Uterus (tissue), 4 donors: ENCODE data around the gene GFM1. TPM values are rescaled to one million over a fixed set of nuclear protein-coding genes. Genes with fewer than 3 reads are reported as not detected.
A peak's percentile ranks its signal among the peaks of the same experiment; 100 is the strongest.

Experiments
- DNase-seq, 2 donors: peaks; one replicate each; pipeline ENCODE4 v3.0.0-alpha.2; 2019 to 2020
- H3K27ac ChIP-seq, 2 donors: fragments of 200-600 bp; sonication (generic); 1 replicate in 1 of 2; 2 replicates in 1 of 2; pipeline ENCODE4 v1.5.1; 2016 to 2018
- H3K27me3 ChIP-seq, 2 donors: fragments of 200-600 bp; sonication (generic); one replicate each; pipeline ENCODE4 v1.5.1; 2018 to 2019; ENCODE audit warnings: control low read depth in 1 of 2
- H3K36me3 ChIP-seq, 2 donors: fragments of 200-600 bp; sonication (generic); one replicate each; pipeline ENCODE4 v1.5.1; 2019; ENCODE audit warnings: control low read depth in 1 of 2
- H3K4me1 ChIP-seq, 2 donors: fragments of 200-600 bp; sonication (generic); one replicate each; pipeline ENCODE4 v1.5.1; 2018 to 2019; ENCODE audit warnings: control low read depth in 1 of 2
- H3K4me3 ChIP-seq, 2 donors: fragments of 200-600 bp; sonication (generic); 1 replicate in 1 of 2; 2 replicates in 1 of 2; pipeline ENCODE4 v1.5.1; 2018 to 2019; ENCODE audit warnings: mild to moderate bottlenecking in 1 of 2
- H3K9me3 ChIP-seq, 2 donors: fragments of 200-600 bp; sonication (generic); one replicate each; pipeline ENCODE4 v1.5.1; 2019; ENCODE audit warnings: control low read depth in 1 of 2
- CTCF ChIP-seq, 4 experiments: fragments of 200-600 bp in 2 of 4; fragments of 450-650 bp in 2 of 4; sonication (generic) in 2 of 4; IDR thresholded peaks; one replicate each; pipeline ENCODE4 v1.5.1; 2016 to 2019; ENCODE audit warnings: antibody characterized with exemption in 4 of 4, mild to moderate bottlenecking in 2 of 4, moderate library complexity in 1 of 4
- POLR2A ChIP-seq, 2 donors: fragments of 450-650 bp; IDR thresholded peaks; one replicate each; pipeline ENCODE4 v1.6.1; 2016; ENCODE audit warnings: antibody characterized with exemption in 2 of 2, mild to moderate bottlenecking in 1 of 2, moderate library complexity in 1 of 2
- intact Hi-C: fragments of 100-400 bp; cut with DNase I; formaldehyde crosslinking; loops from one replicate; pipeline ENCODE4 v1.15.1; 2023; ENCODE audit warnings: low total_unique reads
- total RNA-seq, 4 donors: library from RNA; depleted of rRNA in 3 of 4; stranded (reverse); fragments of >200 nt in 3 of 4; gene quantifications; one replicate each; pipeline versions ENCODE4 v1.1.0 to v1.2.4, GENCODE V29; 2014 to 2023
- donor health status: DM: yes; HTN: yes; CAD: no.

Gene GFM1
- 10 to 100 TPM; 32.6 to 81.4 (median 50.9) TPM for total RNA-seq

DNA sequence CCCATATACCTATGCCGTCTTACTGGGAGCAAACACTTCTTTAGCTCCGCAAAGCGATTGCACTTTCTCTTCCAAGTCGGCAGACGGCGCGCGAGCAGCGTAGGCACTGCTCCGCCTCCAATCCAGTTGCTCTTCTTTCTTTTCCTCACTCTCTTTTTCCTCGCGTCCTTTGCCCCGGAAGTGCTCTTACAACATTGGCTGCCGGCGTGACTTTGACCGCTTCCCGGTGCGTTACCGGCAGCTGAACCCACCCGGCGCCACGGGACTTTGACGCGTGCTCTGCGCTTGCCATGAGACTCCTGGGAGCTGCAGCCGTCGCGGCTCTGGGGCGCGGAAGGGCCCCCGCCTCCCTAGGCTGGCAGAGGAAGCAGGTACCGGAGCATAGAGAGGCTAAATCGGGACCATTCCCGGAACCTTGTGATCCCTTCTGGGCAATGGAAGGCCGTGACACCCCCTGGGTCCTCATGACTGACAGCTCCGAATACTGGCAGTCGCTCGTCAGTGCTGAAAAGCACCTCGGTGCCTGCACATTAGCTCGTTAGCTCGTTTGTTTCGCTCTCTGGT, at the start of gene GFM1:
TSS of gene GFM1 (plus strand) at position 183 of the 564 bp plus-strand sequence. CDS start at position 291, 108 bp downstream.
- Histone ChIP-seq H3K4me1 (no peaks in the 10 kb centered on the region), H3K27me3 (no peaks in the 10 kb centered on the region), H3K27ac (peak within 1 kb of the TSS; percentile 77 to 80), H3K9me3 (no peaks in the 10 kb centered on the region), H3K4me3 (peak within 1 kb of the TSS; percentile 86 to 87), H3K36me3 (no peaks in the 10 kb centered on the region)
- peak; percentile 89 to 93 for DNase-seq
- TF ChIP-seq CTCF (IDR thresholded peaks at IDR 0.05): peak; percentile 84 to 96 (median 94)
- TF ChIP-seq POLR2A (IDR thresholded peaks at IDR 0.05): peak; percentile 11 to 17
- intact Hi-C loops: loop anchor here (10.0 kb wide), 1 partner anchor 150 kb away; no protein-coding TSS in a partner anchor

GRCh38 chr3:158600787-158601186, 43.5 kb upstream of the GFM1 start:
- intact Hi-C loops: no loop called here
- Histone ChIP-seq H3K36me3 (no peaks in the 10 kb centered on the region), H3K9me3 (no peaks in the 10 kb centered on the region), H3K27me3 (no peaks in the 10 kb centered on the region), H3K4me1 (no peaks in the 10 kb centered on the region), H3K27ac (no peak overlapping the region), H3K4me3 (no peak overlapping the region)
- no peak for DNase-seq
- TF ChIP-seq POLR2A (IDR thresholded peaks at IDR 0.05) (no peak), CTCF (IDR thresholded peaks at IDR 0.05) (no peak)

DNA sequence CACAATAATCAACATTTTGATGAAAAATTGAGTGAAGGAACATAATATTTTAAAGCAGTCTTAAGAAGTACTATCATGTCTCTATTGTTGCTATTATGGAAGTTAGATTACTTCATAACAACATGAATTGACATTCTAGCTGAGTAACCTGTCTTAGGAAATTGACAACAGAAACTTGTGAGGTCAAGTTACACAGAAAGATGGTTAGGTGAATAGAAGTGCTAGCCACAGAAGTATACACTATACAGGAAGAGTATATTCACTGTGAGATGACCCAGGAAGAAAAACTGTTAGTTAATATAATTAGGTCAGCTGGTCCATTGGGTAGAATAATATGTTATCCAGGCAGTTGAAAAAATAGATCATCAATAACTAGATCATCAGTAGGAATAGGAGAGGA, 42.1 kb upstream of the GFM1 start:
- no peak overlapping the region for H3K27ac ChIP-seq
- no peak for DNase-seq
- no peak for TF ChIP-seq CTCF (IDR thresholded peaks at IDR 0.05)
- TF ChIP-seq POLR2A (IDR thresholded peaks at IDR 0.05): no peak
- intact Hi-C loops: no loop called here
- H3K9me3 ChIP-seq: no peaks in the 10 kb centered on the region
- no peaks in the 10 kb centered on the region for H3K27me3 ChIP-seq
- no peaks in the 10 kb centered on the region for H3K4me1 ChIP-seq
- no peaks in the 10 kb centered on the region for H3K36me3 ChIP-seq
- no peak overlapping the region for H3K4me3 ChIP-seq

GRCh38 chr3:158617982-158618875, 26.1 kb upstream of the GFM1 start:
- H3K4me1 ChIP-seq: no peaks in the 10 kb centered on the region
- H3K4me3 ChIP-seq: no peak overlapping the region
- DNase-seq: no peak
- no peaks in the 10 kb centered on the region for H3K27me3 ChIP-seq
- no peaks in the 10 kb centered on the region for H3K36me3 ChIP-seq
- no peak for TF ChIP-seq CTCF (IDR thresholded peaks at IDR 0.05)
- no peak for TF ChIP-seq POLR2A (IDR thresholded peaks at IDR 0.05)
- intact Hi-C loops: no loop called here
- no peaks in the 10 kb centered on the region for H3K9me3 ChIP-seq
- no peak overlapping the region for H3K27ac ChIP-seq

GRCh38 chr3:158625881-158626280, 18.4 kb upstream of the GFM1 start:
- H3K9me3 ChIP-seq: no peaks in the 10 kb centered on the region
- H3K27me3 ChIP-seq: no peaks in the 10 kb centered on the region
- H3K4me1 ChIP-seq: no peaks in the 10 kb centered on the region
- H3K4me3 ChIP-seq: no peak overlapping the region
- H3K36me3 ChIP-seq: no peaks in the 10 kb centered on the region
- no peak for DNase-seq
- no peak for TF ChIP-seq POLR2A (IDR thresholded peaks at IDR 0.05)
- no peak for TF ChIP-seq CTCF (IDR thresholded peaks at IDR 0.05)
- intact Hi-C loops: no loop called here
- H3K27ac ChIP-seq: no peak overlapping the region
